Epithelial cell of proximal tubule (primary cell): ENCODE measurements around the gene EFNA3. TPM values are rescaled to one million over a fixed set of nuclear protein-coding genes. Genes with fewer than 3 reads are reported as not detected.

ENCODE experiments used
- DNase-seq: peaks from one replicate; pipeline ENCODE4 v3.0.0-alpha.2; 2011; ENCODE audit warnings: low read depth
- H3K4me3 ChIP-seq: 2 replicates; pipeline ENCODE4 v1.5.1; 2011; ENCODE audit warnings: low read depth, mild to moderate bottlenecking, low read length
- total RNA-seq: library from RNA; depleted of rRNA; stranded (reverse); fragments of >200 nt; gene quantifications from 2 replicates; pipeline ENCODE4 v1.2.3, GENCODE V29; 2015
- TF ChIP-seq, protein P1 (sequence below): conservative IDR thresholded peaks from 2 replicates; pipeline ENCODE4 v1.5.1; 2012; ENCODE audit warnings: low read depth, mild to moderate bottlenecking, low read length

The EFNA3 gene
- total RNA-seq, 1 donor from 2014 or later: 2.8 TPM

GRCh38 chr1:155052439-155053395 lies 25.9 kb upstream of the EFNA3 start:
- DNase-seq: no peak
- peak overlapping the region; percentile 57 for H3K4me3 ChIP-seq
- TF ChIP-seq, protein P1, sequence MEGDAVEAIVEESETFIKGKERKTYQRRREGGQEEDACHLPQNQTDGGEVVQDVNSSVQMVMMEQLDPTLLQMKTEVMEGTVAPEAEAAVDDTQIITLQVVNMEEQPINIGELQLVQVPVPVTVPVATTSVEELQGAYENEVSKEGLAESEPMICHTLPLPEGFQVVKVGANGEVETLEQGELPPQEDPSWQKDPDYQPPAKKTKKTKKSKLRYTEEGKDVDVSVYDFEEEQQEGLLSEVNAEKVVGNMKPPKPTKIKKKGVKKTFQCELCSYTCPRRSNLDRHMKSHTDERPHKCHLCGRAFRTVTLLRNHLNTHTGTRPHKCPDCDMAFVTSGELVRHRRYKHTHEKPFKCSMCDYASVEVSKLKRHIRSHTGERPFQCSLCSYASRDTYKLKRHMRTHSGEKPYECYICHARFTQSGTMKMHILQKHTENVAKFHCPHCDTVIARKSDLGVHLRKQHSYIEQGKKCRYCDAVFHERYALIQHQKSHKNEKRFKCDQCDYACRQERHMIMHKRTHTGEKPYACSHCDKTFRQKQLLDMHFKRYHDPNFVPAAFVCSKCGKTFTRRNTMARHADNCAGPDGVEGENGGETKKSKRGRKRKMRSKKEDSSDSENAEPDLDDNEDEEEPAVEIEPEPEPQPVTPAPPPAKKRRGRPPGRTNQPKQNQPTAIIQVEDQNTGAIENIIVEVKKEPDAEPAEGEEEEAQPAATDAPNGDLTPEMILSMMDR: peak; percentile 54

DNA sequence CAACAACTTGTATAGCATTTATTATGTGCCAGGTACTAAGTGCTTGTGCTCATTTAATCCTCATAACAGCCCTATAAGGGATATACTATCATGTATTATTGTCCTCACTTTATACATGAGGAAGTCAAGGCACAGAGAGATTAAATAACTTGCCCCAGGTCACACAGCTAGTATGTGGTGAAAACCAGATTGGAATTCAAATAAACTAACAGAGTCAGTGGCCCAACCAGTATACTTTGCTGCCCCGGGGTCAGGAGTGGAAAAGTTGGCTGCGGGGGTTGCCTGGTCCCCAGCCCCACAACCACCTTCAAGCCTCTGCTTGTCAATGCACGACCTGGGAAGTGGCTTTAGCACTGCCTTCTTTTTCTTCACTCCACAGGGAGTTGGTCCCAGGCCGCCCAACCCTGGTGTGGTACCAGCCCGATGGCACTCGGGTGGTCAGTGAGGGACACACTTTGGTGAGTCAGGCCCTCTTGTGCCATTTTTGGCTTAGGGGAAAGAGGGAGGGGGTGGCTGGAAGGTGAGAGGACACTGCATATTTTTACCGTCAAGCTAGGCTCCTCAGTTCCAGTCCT lies 25.0 kb upstream of the EFNA3 start:
- no peak overlapping the region for H3K4me3 ChIP-seq
- TF ChIP-seq, protein P1: no peak
- no peak for DNase-seq

GRCh38 chr1:155057104-155057503 lies 21.5 kb upstream of the EFNA3 start:
- DNase-seq: no peak

DNA sequence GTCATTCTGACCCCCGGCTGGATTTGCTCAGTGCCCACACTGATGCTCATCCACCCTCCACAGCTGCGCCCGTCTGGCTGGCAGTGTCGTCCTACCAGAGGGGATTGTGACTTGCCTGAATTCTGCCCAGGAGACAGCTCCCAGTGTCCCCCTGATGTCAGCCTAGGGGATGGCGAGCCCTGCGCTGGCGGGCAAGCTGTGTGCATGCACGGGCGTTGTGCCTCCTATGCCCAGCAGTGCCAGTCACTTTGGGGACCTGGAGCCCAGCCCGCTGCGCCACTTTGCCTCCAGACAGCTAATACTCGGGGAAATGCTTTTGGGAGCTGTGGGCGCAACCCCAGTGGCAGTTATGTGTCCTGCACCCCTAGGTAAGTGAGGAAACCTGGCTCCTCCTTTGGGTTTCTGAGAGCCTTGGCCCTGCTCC lies 20.8 kb upstream of the EFNA3 start:
- TF ChIP-seq, protein P1: peak; percentile 22
- no peak for DNase-seq
- H3K4me3 ChIP-seq: no peak overlapping the region

More at GRCh38 chr1:155057104-155057503, 21.5 kb upstream of the EFNA3 start:
- TF ChIP-seq, protein P1: no peak
- no peak overlapping the region for H3K4me3 ChIP-seq

GRCh38 chr1:155060736-155061135 lies 17.9 kb upstream of the EFNA3 start:
- TF ChIP-seq, protein P1: no peak
- no peak for DNase-seq

GRCh38 chr1:155061381-155062150 lies 17.1 kb upstream of the EFNA3 start:
- TF ChIP-seq, protein P1: peak; percentile 98
- no peak for DNase-seq
- no peak overlapping the region for H3K4me3 ChIP-seq

More at GRCh38 chr1:155060736-155061135, 17.9 kb upstream of the EFNA3 start:
- no peak overlapping the region for H3K4me3 ChIP-seq
